OCI-LY1 (cell line): ENCODE results near the gene METTL21C.

Experiments used
- H2AFZ ChIP-seq: fragments of 200-600 bp; sonication (generic), shearing (Covaris generic); 2 replicates; pipeline ENCODE4 v1.6.0; 2014; ENCODE audit warnings: antibody characterized with exemption, mild to moderate bottlenecking, low read length
- H3F3A ChIP-seq: fragments of 200-600 bp; sonication (generic), shearing (Covaris generic); 2 replicates; pipeline ENCODE4 v1.6.0; 2014; ENCODE audit warnings: mild to moderate bottlenecking, antibody characterized with exemption, low read length, moderate library complexity; ENCODE audit not compliant: insufficient read depth
- H3K27ac ChIP-seq: fragments of 200-600 bp; sonication (generic); 2 replicates; pipeline ENCODE4 v1.5.1; 2014; ENCODE audit warnings: low read length, mixed run types, mild to moderate bottlenecking, low read depth; ENCODE audit not compliant: poor library complexity, severe bottlenecking
- H3K27me3 ChIP-seq: fragments of 200-600 bp; sonication (generic); 2 replicates; pipeline ENCODE4 v1.6.0; 2014; ENCODE audit warnings: antibody characterized with exemption, mild to moderate bottlenecking, low read length, moderate library complexity; ENCODE audit not compliant: insufficient read depth
- H3K36me3 ChIP-seq: fragments of 200-600 bp; sonication (generic); 2 replicates; pipeline ENCODE4 v1.6.1; 2014; ENCODE audit warnings: mild to moderate bottlenecking, antibody characterized with exemption, low read length, moderate library complexity, mixed read lengths; ENCODE audit not compliant: insufficient read depth
- H3K4me1 ChIP-seq: fragments of 200-600 bp; sonication (generic); 2 replicates; pipeline ENCODE4 v1.5.1; 2014; ENCODE audit warnings: mild to moderate bottlenecking, low read length, moderate library complexity; ENCODE audit not compliant: insufficient read depth, severe bottlenecking
- H3K4me2 ChIP-seq: fragments of 200-600 bp; sonication (generic), shearing (Covaris generic); 2 replicates; pipeline ENCODE4 v1.6.1; 2014; ENCODE audit warnings: low read length
- H3K4me3 ChIP-seq: fragments of 200-600 bp; sonication (generic); 2 replicates; pipeline ENCODE4 v1.5.1; 2014; ENCODE audit warnings: low read length, low read depth, mild to moderate bottlenecking, mixed read lengths; ENCODE audit not compliant: poor library complexity, severe bottlenecking
- H3K79me2 ChIP-seq: fragments of 200-600 bp; shearing (Covaris generic); 2 replicates; pipeline ENCODE4 v1.6.1; 2016; ENCODE audit warnings: mixed run types, low read length, mixed read lengths; ENCODE audit not compliant: insufficient read depth
- H3K9ac ChIP-seq: fragments of 200-600 bp; sonication (generic), shearing (Covaris generic); 2 replicates; pipeline ENCODE4 v1.6.1; 2014; ENCODE audit warnings: mild to moderate bottlenecking, low read length, mixed read lengths
- H3K9me2 ChIP-seq: fragments of 200-600 bp; sonication (generic), shearing (Covaris generic); 2 replicates; pipeline ENCODE4 v1.6.1; 2014; ENCODE audit warnings: low read depth, mild to moderate bottlenecking, low read length, mixed read lengths
- H3K9me3 ChIP-seq: fragments of 200-600 bp; shearing (Covaris generic); 2 replicates; pipeline ENCODE4 v1.6.1; 2014; ENCODE audit warnings: low read length, mixed read lengths
- H4K20me1 ChIP-seq: fragments of 200-600 bp; sonication (generic), shearing (Covaris generic); 2 replicates; pipeline ENCODE4 v1.6.0; 2016; ENCODE audit warnings: mild to moderate bottlenecking, low read length; ENCODE audit not compliant: insufficient read depth
- EZH2 ChIP-seq: fragments of 200-600 bp; sonication (generic), shearing (Covaris generic); IDR thresholded peaks from 2 replicates; pipeline ENCODE4 v1.8.0; 2017; ENCODE audit warnings: borderline replicate concordance, mixed run types, mild to moderate bottlenecking, antibody characterized with exemption, low read length, moderate library complexity, mixed read lengths
- TF ChIP-seq, protein P1 (sequence below): fragments of 200-600 bp; sonication (generic), shearing (Covaris generic); IDR thresholded peaks from 2 replicates; pipeline ENCODE4 v1.5.1; 2017; ENCODE audit warnings: mild to moderate bottlenecking, antibody characterized with exemption, low read length, moderate library complexity, mixed read lengths

The METTL21C gene

DNA sequence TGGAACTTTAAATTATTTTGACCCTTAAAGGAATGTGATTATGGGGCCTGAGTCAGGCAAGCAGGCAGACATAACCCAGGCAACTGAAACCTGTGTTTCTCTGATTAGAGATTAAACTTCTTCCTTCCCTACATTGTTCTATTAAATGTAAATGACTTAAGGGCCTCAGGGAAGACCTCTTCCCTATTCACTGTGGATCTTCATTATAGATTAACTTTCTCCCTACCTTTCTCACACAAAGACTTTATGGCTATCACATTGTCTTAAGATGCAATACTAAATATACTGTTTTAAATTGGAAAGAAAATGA, 8.8 kb upstream of the METTL21C start:
- Histone ChIP-seq H3K36me3 (no peaks in the 10 kb centered on the region), H3K4me2 (no peak overlapping the region), H3F3A (no peaks in the 10 kb centered on the region), H3K79me2 (no peaks in the 10 kb centered on the region), H3K9me3 (no peaks in the 10 kb centered on the region), H3K9me2 (no peaks in the 10 kb centered on the region), H3K9ac (no peak overlapping the region), H3K4me1 (no peaks in the 10 kb centered on the region), H3K27me3 (no peaks in the 10 kb centered on the region; the same call in 1 of the 2 replicates), H3K4me3 (no peak overlapping the region), H4K20me1 (no peaks in the 10 kb centered on the region), H3K27ac (no peak overlapping the region), H2AFZ (no peak overlapping the region)
- TF ChIP-seq EZH2: no peak
- TF ChIP-seq, protein P1, sequence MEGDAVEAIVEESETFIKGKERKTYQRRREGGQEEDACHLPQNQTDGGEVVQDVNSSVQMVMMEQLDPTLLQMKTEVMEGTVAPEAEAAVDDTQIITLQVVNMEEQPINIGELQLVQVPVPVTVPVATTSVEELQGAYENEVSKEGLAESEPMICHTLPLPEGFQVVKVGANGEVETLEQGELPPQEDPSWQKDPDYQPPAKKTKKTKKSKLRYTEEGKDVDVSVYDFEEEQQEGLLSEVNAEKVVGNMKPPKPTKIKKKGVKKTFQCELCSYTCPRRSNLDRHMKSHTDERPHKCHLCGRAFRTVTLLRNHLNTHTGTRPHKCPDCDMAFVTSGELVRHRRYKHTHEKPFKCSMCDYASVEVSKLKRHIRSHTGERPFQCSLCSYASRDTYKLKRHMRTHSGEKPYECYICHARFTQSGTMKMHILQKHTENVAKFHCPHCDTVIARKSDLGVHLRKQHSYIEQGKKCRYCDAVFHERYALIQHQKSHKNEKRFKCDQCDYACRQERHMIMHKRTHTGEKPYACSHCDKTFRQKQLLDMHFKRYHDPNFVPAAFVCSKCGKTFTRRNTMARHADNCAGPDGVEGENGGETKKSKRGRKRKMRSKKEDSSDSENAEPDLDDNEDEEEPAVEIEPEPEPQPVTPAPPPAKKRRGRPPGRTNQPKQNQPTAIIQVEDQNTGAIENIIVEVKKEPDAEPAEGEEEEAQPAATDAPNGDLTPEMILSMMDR: no peak

DNA sequence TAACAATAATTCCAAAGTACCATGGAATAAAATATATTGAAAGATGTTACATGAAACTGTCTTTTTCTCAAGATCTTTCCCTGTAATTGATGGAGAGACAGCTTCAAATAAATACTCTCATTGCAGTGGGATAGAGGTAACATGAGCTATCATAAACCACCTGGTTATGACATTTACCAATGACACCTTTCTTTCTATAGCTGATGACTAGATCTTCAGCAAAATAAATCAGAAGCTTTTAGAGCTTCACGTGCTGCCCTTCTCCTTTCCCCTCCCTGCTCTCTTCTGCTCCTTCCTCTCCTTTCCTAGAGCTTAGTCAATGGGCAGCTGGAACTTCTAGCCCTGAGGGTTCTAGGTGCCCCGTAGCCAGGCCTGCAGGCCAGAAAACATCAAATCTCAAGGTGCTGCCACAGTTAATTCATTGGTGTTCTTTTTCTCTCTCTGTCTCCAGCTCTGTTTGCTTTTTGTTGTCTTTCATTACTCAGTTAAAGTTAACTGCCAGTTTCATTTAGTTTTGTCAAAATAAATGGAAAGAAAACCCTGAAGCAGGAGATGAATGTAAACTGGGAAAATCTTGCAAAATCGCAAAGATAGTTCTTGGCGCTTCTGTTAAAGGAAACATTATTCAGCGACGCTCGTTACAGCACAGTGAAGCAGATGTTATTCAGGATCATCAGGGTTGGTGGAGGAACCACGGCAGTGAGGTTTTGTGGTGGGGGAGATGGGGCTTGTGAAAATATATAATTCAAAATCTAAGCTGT, 8.3 kb upstream of the METTL21C start:
- Histone ChIP-seq H2AFZ (no peak overlapping the region), H3F3A (no peaks in the 10 kb centered on the region), H3K27ac (no peak overlapping the region), H3K4me1 (no peaks in the 10 kb centered on the region), H4K20me1 (no peaks in the 10 kb centered on the region), H3K9me2 (no peaks in the 10 kb centered on the region), H3K79me2 (no peaks in the 10 kb centered on the region), H3K36me3 (no peaks in the 10 kb centered on the region), H3K9ac (no peak overlapping the region), H3K9me3 (no peaks in the 10 kb centered on the region), H3K4me3 (no peak overlapping the region), H3K4me2 (no peak overlapping the region), H3K27me3 (no peaks in the 10 kb centered on the region; the same call in 1 of the 2 replicates)
- TF ChIP-seq, protein P1: no peak
- TF ChIP-seq EZH2: no peak

DNA sequence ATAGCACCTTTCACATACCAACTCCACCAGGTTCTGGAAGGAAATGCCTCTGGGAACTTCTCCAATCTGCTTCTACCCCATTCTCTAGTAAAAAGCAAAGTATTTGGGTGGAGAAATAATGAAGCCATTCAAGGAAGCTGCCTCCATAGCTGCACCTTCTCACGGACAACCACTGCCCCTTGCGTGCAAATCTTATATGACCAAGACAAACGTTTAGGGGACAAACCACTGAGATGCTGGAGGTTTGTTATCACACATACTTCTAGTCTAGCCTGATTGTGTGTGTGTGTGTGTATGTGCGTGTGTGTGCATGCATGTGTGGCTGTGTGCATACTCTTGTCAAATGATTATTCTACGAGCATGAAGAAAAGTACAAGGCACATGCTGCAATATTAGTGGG, 6.5 kb upstream of the METTL21C start:
- Histone ChIP-seq H4K20me1 (no peaks in the 10 kb centered on the region), H3K27ac (no peak overlapping the region), H3K36me3 (no peaks in the 10 kb centered on the region), H3K4me1 (no peaks in the 10 kb centered on the region), H3K4me3 (no peak overlapping the region), H2AFZ (no peak overlapping the region), H3K9me2 (no peaks in the 10 kb centered on the region), H3K9me3 (no peaks in the 10 kb centered on the region), H3K79me2 (no peaks in the 10 kb centered on the region), H3K9ac (no peak overlapping the region), H3K4me2 (no peak overlapping the region), H3K27me3 (no peaks in the 10 kb centered on the region; the same call in 1 of the 2 replicates), H3F3A (no peaks in the 10 kb centered on the region)
- TF ChIP-seq EZH2: no peak
